B cell (primary cell): Measurements from ENCODE around the gene DCTD. TPM values are rescaled to one million over a fixed set of nuclear protein-coding genes. Genes with fewer than 3 reads are reported as not detected.

Experiments
- ATAC-seq: fragments of 200-7000 bp; cut with Tn5 transposase; one replicate; pipeline ENCODE4 v1.10.0; 2021; ENCODE audit warnings: low read depth, mild to moderate bottlenecking, moderate number of reproducible peaks, moderate library complexity
- CTCF ChIA-PET: fragments of 350-600 bp; sonication (Branson Sonifier 250); formaldehyde crosslinking; loops from one replicate; lab custom pipeline; 2021; ENCODE audit warnings: antibody characterized with exemption, inconsistent platforms; lab: Charles Lee
- POLR2A ChIA-PET: fragments of 350-600 bp; sonication (Branson Sonifier 250); formaldehyde crosslinking; loops from one replicate; lab custom pipeline; 2021; ENCODE audit warnings: antibody characterized with exemption; lab: Charles Lee
- DNase-seq: peaks from one replicate; pipeline ENCODE4 v3.0.0; 2013
- H2AFZ ChIP-seq: 2 replicates; pipeline ENCODE4 v1.6.1; 2012; ENCODE audit warnings: mild to moderate bottlenecking, low read depth, low read length; ENCODE audit not compliant: insufficient read depth, poor library complexity, severe bottlenecking
- H3K27ac ChIP-seq, 2 donors: 1 replicate in 1 of 2; 2 replicates in 1 of 2; pipeline ENCODE4 v1.5.1; 2012 to 2013; ENCODE audit warnings: low read length in 2 of 2, mild to moderate bottlenecking in 2 of 2, moderate library complexity in 1 of 2
- H3K27me3 ChIP-seq, 4 experiments: fragments of 200-600 bp in 1 of 4; sonication (generic) in 1 of 4; replicated peaks in 1 of 4; 1 replicate in 2 of 4; 2 replicates in 2 of 4; pipeline versions ENCODE4 v1.6.1 to v1.7.0; 2013 to 2016; ENCODE audit warnings: low read length in 3 of 4, mild to moderate bottlenecking in 2 of 4, mixed read lengths in 1 of 4, moderate library complexity in 1 of 4; ENCODE audit not compliant: insufficient read depth in 4 of 4, control insufficient read depth in 3 of 4; ENCODE audit errors: control extremely low read depth in 1 of 4
- H3K36me3 ChIP-seq, 2 experiments: replicated peaks in 1 of 2; 1 replicate in 1 of 2; 2 replicates in 1 of 2; pipeline versions ENCODE4 v1.6.1 to v1.7.1; 2013; ENCODE audit warnings: low read length in 1 of 2; ENCODE audit not compliant: insufficient read depth in 2 of 2, control insufficient read depth in 1 of 2; ENCODE audit errors: control extremely low read depth in 1 of 2, extremely low read depth in 1 of 2
- H3K4me1 ChIP-seq, 2 donors: fragments of 200-600 bp in 1 of 2; sonication (generic) in 1 of 2; 1 replicate in 1 of 2; 2 replicates in 1 of 2; pipeline versions ENCODE4 v1.5.1 to v1.6.1; 2013 to 2017; ENCODE audit warnings: low read length in 2 of 2; ENCODE audit not compliant: control insufficient read depth in 2 of 2, insufficient read depth in 2 of 2
- H3K4me2 ChIP-seq: replicated peaks from 2 replicates; pipeline ENCODE3; 2012; ENCODE audit warnings: mild to moderate bottlenecking, low read depth, low read length; ENCODE audit not compliant: poor library complexity, severe bottlenecking
- H3K4me3 ChIP-seq, 5 experiments: fragments of 200-600 bp in 1 of 5; sonication (generic) in 1 of 5; 1 replicate in 3 of 5; 2 replicates in 2 of 5; pipeline versions ENCODE4 v1.5.1 to v1.7.0; 2011 to 2016; ENCODE audit warnings: low read length in 4 of 5, mild to moderate bottlenecking in 4 of 5, low read depth in 2 of 5, control low read depth in 1 of 5, moderate library complexity in 1 of 5; ENCODE audit not compliant: insufficient read depth in 1 of 5; ENCODE audit errors: control extremely low read depth in 1 of 5, extremely low read depth in 1 of 5
- H3K79me2 ChIP-seq: fragments of 200-600 bp; sonication (generic); one replicate; pipeline ENCODE4 v1.6.0; 2016; ENCODE audit warnings: low read length; ENCODE audit not compliant: control insufficient read depth, insufficient read depth
- H3K9ac ChIP-seq: fragments of 200-600 bp; sonication (generic); 2 replicates; pipeline ENCODE4 v1.6.1; 2017; ENCODE audit warnings: mild to moderate bottlenecking, low read length, moderate library complexity
- H3K9me3 ChIP-seq, 3 donors: one replicate each; pipeline versions ENCODE4 v1.6.1 to v1.7.1; 2013; ENCODE audit warnings: low read length in 2 of 3; ENCODE audit not compliant: control insufficient read depth in 2 of 3, insufficient read depth in 1 of 3; ENCODE audit errors: control extremely low read depth in 1 of 3
- H4K20me1 ChIP-seq: 2 replicates; pipeline ENCODE4 v1.6.0; 2012; ENCODE audit warnings: mild to moderate bottlenecking, low read length; ENCODE audit not compliant: insufficient read depth, control insufficient read depth, poor library complexity, severe bottlenecking
- H3K27ac Mint-ChIP-seq: one replicate; pipeline ENCODE4 v1.8.0; 2021; ENCODE audit warnings: mixed read lengths
- H3K27me3 Mint-ChIP-seq: one replicate; pipeline ENCODE4 v1.8.0; 2021; ENCODE audit warnings: mixed read lengths
- H3K4me1 Mint-ChIP-seq: one replicate; pipeline ENCODE4 v1.8.0; 2021; ENCODE audit warnings: mixed read lengths
- H3K4me3 Mint-ChIP-seq: one replicate; pipeline ENCODE4 v1.8.0; 2021; ENCODE audit warnings: mixed read lengths
- H3K9me3 Mint-ChIP-seq: one replicate; pipeline ENCODE4 v1.8.0; 2022; ENCODE audit warnings: mixed read lengths; ENCODE audit not compliant: insufficient read depth
- EZH2 ChIP-seq: IDR thresholded peaks from 2 replicates; pipeline ENCODE4 v1.6.1; 2012; ENCODE audit warnings: borderline replicate concordance, low read depth, mild to moderate bottlenecking, moderate library complexity, low read length; ENCODE audit not compliant: insufficient read depth, poor library complexity, severe bottlenecking
- WGBS: methylation state at CpG from one replicate; pipeline ENCODE4 v1.1.5; 2013; ENCODE audit warnings: missing lambda C conversion rate; ENCODE audit not compliant: insufficient coverage; 5-methylcytosine and 5-hydroxymethylcytosine counted together
- intact Hi-C: fragments of 100-400 bp; cut with micrococcal nuclease; formaldehyde crosslinking; loops from one replicate; pipeline ENCODE4 v1.10.0; 2022
- polyA plus RNA-seq: library from polyadenylated mRNA; depleted of rRNA; stranded (reverse); fragments of >200 nt; gene quantifications from 2 replicates; pipeline ENCODE4 v1.2.3, GENCODE V29; 2012
- total RNA-seq, 2 donors: library from RNA; stranded (reverse); fragments of 120-200 nt in 1 of 2; gene quantifications; 1 replicate in 1 of 2; 2 replicates in 1 of 2; pipeline versions ENCODE4 v1.2.3 to v1.2.4, GENCODE V29; 2013 to 2022
- TF ChIP-seq, protein P1 (sequence below): fragments of 200-600 bp; IDR thresholded peaks from one replicate; pipeline ENCODE4 v1.8.0; 2022; ENCODE audit warnings: antibody characterized with exemption, mild to moderate bottlenecking

Gene DCTD
- total and polyA plus RNA-seq, 2 donors (not counting 1 experiment from before 2014, with no cell fraction given) = 61.0 to 75.8 TPM

DNA sequence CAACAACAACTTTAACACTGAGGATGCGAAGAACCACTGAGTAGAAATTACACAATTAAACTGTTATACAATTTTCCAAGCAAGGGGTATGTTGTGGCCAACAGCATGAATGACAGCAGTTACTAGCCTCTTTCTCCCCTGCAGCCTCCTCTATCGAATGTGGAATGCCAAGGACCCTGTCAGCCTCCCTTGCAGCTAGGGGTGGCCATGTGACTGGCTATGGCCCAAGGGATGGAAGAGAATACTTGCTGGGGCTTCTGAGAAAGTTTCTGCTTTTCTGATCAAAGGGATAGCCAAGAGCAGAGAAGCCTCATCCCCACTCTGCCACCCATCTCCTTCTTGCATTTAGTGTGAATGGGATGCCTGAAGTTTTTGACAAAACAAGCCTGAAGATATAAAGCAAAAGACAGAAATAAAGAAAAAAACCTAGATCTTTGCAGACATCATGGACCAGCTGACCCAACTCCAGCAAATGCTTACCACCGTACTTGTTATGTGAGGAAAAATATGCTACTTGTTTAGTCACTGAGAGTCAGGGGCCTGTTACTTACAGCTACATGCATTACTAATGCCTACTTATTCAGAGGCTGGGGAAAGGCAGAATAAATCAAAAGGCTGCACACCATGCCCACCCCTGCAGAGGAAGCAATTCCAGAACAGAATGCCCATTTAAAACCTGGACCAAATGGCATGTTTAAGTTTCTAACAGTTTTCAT, 32.0 kb downstream of the DCTD start:
- Histone ChIP-seq H3K36me3 (peaks cover 0 to 40% of the 10 kb centered on the region in 2 experiments), H3K9ac (no peak overlapping the region), H4K20me1 (peaks cover 6% of the 10 kb centered on the region), H3K9me3 (peaks cover 4 to 17% (median 13%) of the 10 kb centered on the region in 3 donors), H3K27ac (no peak overlapping the region), H3K4me2 (no peak overlapping the region), H2AFZ (no peak overlapping the region), H3K79me2 (no peaks in the 10 kb centered on the region), H3K4me1 (no peaks in the 10 kb centered on the region), H3K4me3 (no peak overlapping the region), H3K27me3 (peaks cover 0 to 7% (median 2%) of the 10 kb centered on the region in 4 experiments)
- H3K27ac Mint-ChIP-seq = no peak overlapping the region
- WGBS = no CpG with 5 or more reads among the region's 3 CpGs
- H3K27me3 Mint-ChIP-seq = no peaks in the 10 kb centered on the region
- no peaks in the 10 kb centered on the region for H3K4me1 Mint-ChIP-seq
- intact Hi-C loops = no loop called here
- TF ChIP-seq, protein P1, sequence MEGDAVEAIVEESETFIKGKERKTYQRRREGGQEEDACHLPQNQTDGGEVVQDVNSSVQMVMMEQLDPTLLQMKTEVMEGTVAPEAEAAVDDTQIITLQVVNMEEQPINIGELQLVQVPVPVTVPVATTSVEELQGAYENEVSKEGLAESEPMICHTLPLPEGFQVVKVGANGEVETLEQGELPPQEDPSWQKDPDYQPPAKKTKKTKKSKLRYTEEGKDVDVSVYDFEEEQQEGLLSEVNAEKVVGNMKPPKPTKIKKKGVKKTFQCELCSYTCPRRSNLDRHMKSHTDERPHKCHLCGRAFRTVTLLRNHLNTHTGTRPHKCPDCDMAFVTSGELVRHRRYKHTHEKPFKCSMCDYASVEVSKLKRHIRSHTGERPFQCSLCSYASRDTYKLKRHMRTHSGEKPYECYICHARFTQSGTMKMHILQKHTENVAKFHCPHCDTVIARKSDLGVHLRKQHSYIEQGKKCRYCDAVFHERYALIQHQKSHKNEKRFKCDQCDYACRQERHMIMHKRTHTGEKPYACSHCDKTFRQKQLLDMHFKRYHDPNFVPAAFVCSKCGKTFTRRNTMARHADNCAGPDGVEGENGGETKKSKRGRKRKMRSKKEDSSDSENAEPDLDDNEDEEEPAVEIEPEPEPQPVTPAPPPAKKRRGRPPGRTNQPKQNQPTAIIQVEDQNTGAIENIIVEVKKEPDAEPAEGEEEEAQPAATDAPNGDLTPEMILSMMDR = no peak
- TF ChIP-seq EZH2 = no peak
- POLR2A ChIA-PET = no interaction called here
- no peak for ATAC-seq
- CTCF ChIA-PET = no interaction called here
- DNase-seq = no peak
- no peak overlapping the region for H3K4me3 Mint-ChIP-seq
- H3K9me3 Mint-ChIP-seq = peaks cover 5% of the 10 kb centered on the region

GRCh38 chr4:182884040-182884439, 33.1 kb downstream of the DCTD start:
- POLR2A ChIA-PET = no interaction called here
- Histone ChIP-seq H3K4me1 (no peaks in the 10 kb centered on the region), H2AFZ (no peak overlapping the region), H3K9ac (no peak overlapping the region), H3K27me3 (peaks cover 0 to 7% (median 4%) of the 10 kb centered on the region in 4 experiments), H3K9me3 (peaks cover 4 to 17% (median 13%) of the 10 kb centered on the region in 3 donors), H3K79me2 (no peaks in the 10 kb centered on the region), H3K27ac (no peak overlapping the region), H3K4me2 (no peak overlapping the region), H4K20me1 (peaks cover 6% of the 10 kb centered on the region), H3K4me3 (no peak overlapping the region), H3K36me3 (peaks cover 0 to 29% of the 10 kb centered on the region in 2 experiments)
- ATAC-seq (no peak), DNase-seq (no peak)
- no CpG with 5 or more reads among the region's 3 CpGs for WGBS
- CTCF ChIA-PET = no interaction called here
- no peak overlapping the region for H3K27ac Mint-ChIP-seq
- H3K4me1 Mint-ChIP-seq = no peaks in the 10 kb centered on the region
- H3K4me3 Mint-ChIP-seq = no peak overlapping the region
- intact Hi-C loops = no loop called here
- TF ChIP-seq EZH2 = no peak
- TF ChIP-seq, protein P1 = no peak
- H3K9me3 Mint-ChIP-seq = peaks cover 5% of the 10 kb centered on the region
- H3K27me3 Mint-ChIP-seq = peaks cover 4% of the 10 kb centered on the region
